Glutamatergic neuron (in vitro differentiated cells): ENCODE results near the gene GPNMB. TPM values are rescaled to one million over a fixed set of nuclear protein-coding genes. Genes with fewer than 3 reads are reported as not detected.

ENCODE experiments used
- DNase-seq: peaks from one replicate; pipeline ENCODE4 v3.0.0; 2022
- H3K27ac Mint-ChIP-seq: one replicate; pipeline ENCODE4 v1.8.0; 2020; ENCODE audit warnings: mild to moderate bottlenecking, mixed read lengths, inconsistent platforms; ENCODE audit not compliant: unreplicated experiment
- H3K27me3 Mint-ChIP-seq: one replicate; pipeline ENCODE4 v1.8.0; 2020; ENCODE audit warnings: mild to moderate bottlenecking, moderate library complexity, mixed read lengths, inconsistent platforms; ENCODE audit not compliant: unreplicated experiment
- H3K36me3 Mint-ChIP-seq: one replicate; pipeline ENCODE4 v1.8.0; 2020; ENCODE audit warnings: mild to moderate bottlenecking, mixed read lengths, inconsistent platforms; ENCODE audit not compliant: unreplicated experiment
- H3K4me1 Mint-ChIP-seq: one replicate; pipeline ENCODE4 v1.8.0; 2020; ENCODE audit warnings: mild to moderate bottlenecking, low read depth, mixed read lengths, inconsistent platforms; ENCODE audit not compliant: unreplicated experiment
- H3K4me3 Mint-ChIP-seq: one replicate; pipeline ENCODE4 v1.8.0; 2020; ENCODE audit warnings: mild to moderate bottlenecking, mixed read lengths, inconsistent platforms; ENCODE audit not compliant: unreplicated experiment
- H3K9me3 Mint-ChIP-seq: one replicate; pipeline ENCODE4 v1.8.0; 2020; ENCODE audit warnings: mild to moderate bottlenecking, moderate library complexity, mixed read lengths, inconsistent platforms; ENCODE audit not compliant: unreplicated experiment
- total RNA-seq: library from RNA; stranded (reverse); fragmentation: NEBNext Ultra II Directional; extraction: Animal tissue kit (Norgen Biotek cat#: 25700); gene quantifications from one replicate; pipeline ENCODE4 v1.2.1, GENCODE V29; 2021; ENCODE audit not compliant: unreplicated experiment
- TF ChIP-seq, protein P1 (sequence below): fragments of 200-600 bp; sonication (generic); IDR thresholded peaks from one replicate; pipeline ENCODE4 v1.5.0; 2021; ENCODE audit not compliant: partially characterized antibody, unreplicated experiment

The GPNMB gene
- total RNA-seq, 1 donor from 2014 or later: not detected

DNA sequence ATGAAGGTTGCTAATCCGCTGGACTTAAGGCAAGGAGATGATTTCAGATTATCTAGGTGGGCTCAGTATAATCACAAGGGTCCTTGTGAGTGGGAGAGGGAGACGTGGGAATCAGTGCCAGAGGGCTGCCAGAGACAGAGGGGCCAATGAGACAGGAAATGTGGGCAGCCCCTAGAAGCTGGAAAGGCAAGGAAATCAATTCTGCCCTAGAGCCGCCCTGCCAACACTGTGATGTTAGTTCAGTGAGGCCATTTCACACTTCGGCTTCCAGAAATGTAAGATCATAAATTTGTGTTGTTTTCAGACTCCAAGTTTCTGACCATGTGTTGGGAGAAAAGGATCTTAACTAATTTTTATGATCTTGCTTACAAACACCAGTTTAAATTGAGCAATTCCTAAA lies 3.6 kb upstream of the GPNMB start:
- H3K27me3 Mint-ChIP-seq: peaks cover 5% of the 10 kb centered on the region
- H3K27ac Mint-ChIP-seq: no peak overlapping the region
- no peaks in the 10 kb centered on the region for H3K36me3 Mint-ChIP-seq
- TF ChIP-seq, protein P1, sequence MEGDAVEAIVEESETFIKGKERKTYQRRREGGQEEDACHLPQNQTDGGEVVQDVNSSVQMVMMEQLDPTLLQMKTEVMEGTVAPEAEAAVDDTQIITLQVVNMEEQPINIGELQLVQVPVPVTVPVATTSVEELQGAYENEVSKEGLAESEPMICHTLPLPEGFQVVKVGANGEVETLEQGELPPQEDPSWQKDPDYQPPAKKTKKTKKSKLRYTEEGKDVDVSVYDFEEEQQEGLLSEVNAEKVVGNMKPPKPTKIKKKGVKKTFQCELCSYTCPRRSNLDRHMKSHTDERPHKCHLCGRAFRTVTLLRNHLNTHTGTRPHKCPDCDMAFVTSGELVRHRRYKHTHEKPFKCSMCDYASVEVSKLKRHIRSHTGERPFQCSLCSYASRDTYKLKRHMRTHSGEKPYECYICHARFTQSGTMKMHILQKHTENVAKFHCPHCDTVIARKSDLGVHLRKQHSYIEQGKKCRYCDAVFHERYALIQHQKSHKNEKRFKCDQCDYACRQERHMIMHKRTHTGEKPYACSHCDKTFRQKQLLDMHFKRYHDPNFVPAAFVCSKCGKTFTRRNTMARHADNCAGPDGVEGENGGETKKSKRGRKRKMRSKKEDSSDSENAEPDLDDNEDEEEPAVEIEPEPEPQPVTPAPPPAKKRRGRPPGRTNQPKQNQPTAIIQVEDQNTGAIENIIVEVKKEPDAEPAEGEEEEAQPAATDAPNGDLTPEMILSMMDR: no peak
- no peak overlapping the region for H3K4me3 Mint-ChIP-seq
- peaks cover under 1% of the 10 kb centered on the region for H3K4me1 Mint-ChIP-seq
- no peak for DNase-seq
- peaks cover 2% of the 10 kb centered on the region for H3K9me3 Mint-ChIP-seq

GRCh38 chr7:23247046-23247602 lies 549 bp downstream of the GPNMB start:
- no peak overlapping the region for H3K27ac Mint-ChIP-seq
- no peak overlapping the region for H3K4me3 Mint-ChIP-seq
- H3K9me3 Mint-ChIP-seq: peaks cover 2% of the 10 kb centered on the region
- peaks cover 8% of the 10 kb centered on the region for H3K27me3 Mint-ChIP-seq
- DNase-seq: no peak
- peaks cover 2% of the 10 kb centered on the region for H3K4me1 Mint-ChIP-seq
- TF ChIP-seq, protein P1: no peak
- H3K36me3 Mint-ChIP-seq: peaks cover 13% of the 10 kb centered on the region

DNA sequence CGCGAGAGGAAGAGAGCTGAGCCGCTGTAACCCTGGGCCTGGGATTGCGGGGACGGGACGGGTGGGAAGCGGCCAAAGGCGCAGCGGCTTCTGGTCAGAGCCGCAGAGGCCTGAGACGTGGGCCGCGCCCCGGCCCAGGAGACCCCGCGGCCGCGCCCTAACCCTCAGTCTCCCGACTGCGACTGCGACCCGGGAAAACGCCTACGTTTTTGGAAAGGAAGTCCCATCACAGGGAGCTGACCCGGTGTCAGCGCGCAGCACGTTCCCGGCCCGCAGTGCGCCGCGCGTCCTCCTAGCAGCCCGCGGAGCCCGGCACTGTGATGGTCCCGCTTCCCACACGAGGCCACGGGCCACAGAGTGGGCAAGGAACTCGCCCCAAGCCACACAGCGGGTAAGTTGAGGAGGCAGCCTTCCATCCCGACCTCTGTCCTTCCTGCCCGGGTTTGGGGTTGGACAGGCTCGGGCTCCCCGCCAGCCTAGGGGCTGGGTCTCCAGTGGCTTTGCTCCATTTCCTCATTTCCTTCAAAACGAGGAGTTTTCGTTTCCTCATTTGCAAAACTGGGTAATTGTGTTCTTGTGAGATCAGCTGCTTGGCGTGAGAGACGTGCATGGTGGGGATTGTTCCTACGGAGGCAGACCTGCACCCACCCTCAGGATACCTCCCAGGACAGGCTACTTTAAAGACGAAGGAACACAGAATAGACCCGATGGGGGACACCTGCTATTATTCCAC lies 1.2 kb downstream of the GPNMB start:
- H3K4me1 Mint-ChIP-seq: peaks cover 2% of the 10 kb centered on the region
- peaks cover 8% of the 10 kb centered on the region for H3K27me3 Mint-ChIP-seq
- no peak for DNase-seq
- H3K27ac Mint-ChIP-seq: no peak overlapping the region
- H3K4me3 Mint-ChIP-seq: peak overlapping the region; percentile 59
- peaks cover 13% of the 10 kb centered on the region for H3K36me3 Mint-ChIP-seq
- peaks cover 2% of the 10 kb centered on the region for H3K9me3 Mint-ChIP-seq
- TF ChIP-seq, protein P1: no peak

GRCh38 chr7:23249486-23249885 lies 2.9 kb downstream of the GPNMB start:
- peaks cover 8% of the 10 kb centered on the region for H3K27me3 Mint-ChIP-seq
- TF ChIP-seq, protein P1: no peak
- H3K4me1 Mint-ChIP-seq: peaks cover 2% of the 10 kb centered on the region
- peaks cover 2% of the 10 kb centered on the region for H3K9me3 Mint-ChIP-seq
- H3K4me3 Mint-ChIP-seq: no peak overlapping the region
- peaks cover 13% of the 10 kb centered on the region for H3K36me3 Mint-ChIP-seq
- DNase-seq: no peak
- H3K27ac Mint-ChIP-seq: no peak overlapping the region

DNA sequence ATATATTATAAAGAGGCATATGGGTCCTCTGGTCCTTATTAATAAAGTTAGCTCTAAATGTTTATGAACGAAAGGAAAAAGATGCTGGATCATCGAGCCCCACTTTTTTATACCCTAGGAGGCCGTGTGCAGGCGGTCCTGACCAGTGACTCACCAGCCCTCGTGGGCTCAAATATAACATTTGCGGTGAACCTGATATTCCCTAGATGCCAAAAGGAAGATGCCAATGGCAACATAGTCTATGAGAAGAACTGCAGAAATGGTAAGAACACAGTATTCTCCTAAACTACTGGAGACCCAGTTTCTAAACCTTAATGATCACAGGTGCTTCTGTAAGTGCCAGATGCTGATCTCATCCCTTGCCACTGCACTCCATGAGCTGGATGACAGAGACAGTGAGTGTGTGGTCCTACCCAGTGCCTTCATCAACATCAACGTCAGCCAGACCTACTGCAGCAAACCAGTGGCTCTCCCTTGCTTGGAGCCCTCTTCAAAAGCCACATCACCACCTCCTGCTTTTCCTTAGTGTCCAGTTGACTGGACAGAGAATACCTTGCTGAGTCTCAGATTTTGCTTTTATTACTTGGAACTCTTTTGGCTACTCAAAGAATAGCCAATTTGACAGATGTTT lies 7.6 kb downstream of the GPNMB start:
- TF ChIP-seq, protein P1: no peak
- Mint-ChIP-seq H3K36me3 (peaks cover 12% of the 10 kb centered on the region), H3K9me3 (no peaks in the 10 kb centered on the region)

More for the DNA sequence above, 7.6 kb downstream of the GPNMB start:
- Mint-ChIP-seq H3K4me1 (no peaks in the 10 kb centered on the region), H3K27ac (no peak overlapping the region), H3K27me3 (no peaks in the 10 kb centered on the region), H3K4me3 (no peak overlapping the region)
- DNase-seq: no peak
